GM12874 (cell line): Measurements from ENCODE around the gene PLXDC2.

ENCODE experiments used
- CTCF ChIP-seq: IDR thresholded peaks from 2 replicates; pipeline ENCODE4 v1.5.1; 2011; ENCODE audit warnings: low read depth, mild to moderate bottlenecking, control low read depth, low read length, moderate library complexity; ENCODE audit not compliant: insufficient read depth

The PLXDC2 gene

GRCh38 chr10:20276127-20276979 lies 460.1 kb downstream of the PLXDC2 start:
- TF ChIP-seq CTCF, result no peak

GRCh38 chr10:20277820-20278219 lies 461.6 kb downstream of the PLXDC2 start:
- TF ChIP-seq CTCF, result no peak

- no peak for TF ChIP-seq CTCF
These were observed 465.3 kb downstream of the PLXDC2 start for GRCh38 chr10:20281579-20281978.

- TF ChIP-seq CTCF, result no peak
These were observed 471.4 kb downstream of the PLXDC2 start for GRCh38 chr10:20287586-20287985.

- TF ChIP-seq CTCF, result no peak
These were observed 471.8 kb downstream of the PLXDC2 start for GRCh38 chr10:20288060-20288459.

- no peak for TF ChIP-seq CTCF
These were observed 473.0 kb downstream of the PLXDC2 start for GRCh38 chr10:20289070-20289828.

- TF ChIP-seq CTCF, result no peak
These were observed 482.2 kb downstream of the PLXDC2 start for GRCh38 chr10:20298417-20298816.
